LoVo (cell line): ENCODE measurements around the gene TBX21.

Experiments
- DNase-seq: peaks from one replicate; pipeline ENCODE4 v3.0.0-alpha.2; 2016; ENCODE audit warnings: low spot score

The TBX21 gene

DNA sequence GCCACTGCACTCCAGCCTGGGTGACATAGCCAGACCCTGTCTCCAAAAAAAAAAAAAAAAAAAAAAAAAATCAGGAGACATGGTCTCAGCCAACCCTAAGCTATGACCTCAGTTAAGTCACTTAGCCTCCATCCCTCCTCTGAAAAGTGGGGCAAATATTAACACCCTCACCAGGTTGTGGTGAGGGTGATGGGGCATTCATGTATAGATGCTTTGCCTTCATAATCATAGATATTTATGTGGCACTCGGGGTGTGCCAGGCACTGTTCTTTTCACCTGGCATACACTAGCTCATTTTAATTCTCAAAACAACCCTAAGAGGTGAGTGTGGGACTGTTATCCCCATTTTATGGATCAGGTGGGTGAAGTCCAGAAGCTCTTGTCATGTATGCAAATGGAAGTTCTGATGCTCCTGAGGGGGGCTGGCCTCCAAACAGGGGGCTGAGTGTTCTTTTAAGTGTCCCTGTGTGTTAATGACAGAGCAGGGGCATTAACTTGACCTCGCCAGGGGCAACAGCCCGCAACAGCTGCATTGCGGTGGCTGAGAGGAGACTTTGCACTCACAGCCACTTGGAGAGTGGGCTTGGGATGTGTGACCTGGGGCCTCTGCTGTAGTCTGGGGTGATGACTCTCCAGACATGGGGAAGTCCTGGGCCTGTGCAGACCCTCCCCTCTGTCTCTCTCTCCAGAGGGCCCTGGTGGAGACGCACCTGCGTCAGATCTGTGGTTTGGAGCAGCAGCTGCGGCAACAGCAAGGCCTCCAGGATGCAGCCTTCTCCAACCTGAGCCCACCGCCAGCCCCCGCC lies 34.9 kb upstream of the TBX21 start:
- DNase-seq: no peak

DNA sequence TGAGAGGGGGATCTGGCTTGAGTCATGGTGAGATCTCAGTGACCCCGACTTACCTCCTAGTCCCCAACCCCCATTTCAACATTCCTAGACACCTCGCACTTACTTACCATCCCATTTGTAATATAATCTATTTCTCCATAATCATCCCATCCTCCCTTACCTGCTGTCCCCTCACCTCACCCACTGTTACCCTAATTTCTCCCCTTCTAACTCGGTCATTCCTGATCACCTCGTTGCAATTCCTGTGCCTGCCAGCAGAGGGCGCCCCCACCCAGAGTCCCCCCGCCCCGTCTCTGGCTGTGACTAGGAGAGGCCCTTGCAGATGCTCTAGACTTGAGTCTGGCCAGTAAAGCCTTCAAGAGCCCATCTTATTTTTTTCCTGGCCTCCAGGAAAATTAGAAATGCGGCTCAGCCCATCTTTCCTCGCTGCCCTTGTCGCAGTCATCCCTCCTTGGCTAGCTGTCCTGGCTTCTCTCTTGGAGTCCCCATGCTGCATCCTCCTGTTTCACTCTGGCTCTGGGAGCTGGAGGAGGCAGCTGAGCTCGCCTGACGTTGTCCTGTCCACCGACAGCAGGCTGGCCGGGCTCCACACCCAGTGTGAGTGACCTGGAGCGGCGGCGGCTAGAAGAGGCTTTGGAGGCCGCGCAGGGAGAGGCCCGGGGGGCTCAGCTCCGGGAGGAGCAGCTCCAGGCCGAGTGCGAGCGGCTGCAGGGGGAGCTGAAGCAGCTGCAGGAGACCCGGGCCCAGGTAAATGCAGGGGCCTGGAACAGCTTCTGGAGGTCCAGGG lies 34.1 kb upstream of the TBX21 start:
- DNase-seq: peak; percentile 40

DNA sequence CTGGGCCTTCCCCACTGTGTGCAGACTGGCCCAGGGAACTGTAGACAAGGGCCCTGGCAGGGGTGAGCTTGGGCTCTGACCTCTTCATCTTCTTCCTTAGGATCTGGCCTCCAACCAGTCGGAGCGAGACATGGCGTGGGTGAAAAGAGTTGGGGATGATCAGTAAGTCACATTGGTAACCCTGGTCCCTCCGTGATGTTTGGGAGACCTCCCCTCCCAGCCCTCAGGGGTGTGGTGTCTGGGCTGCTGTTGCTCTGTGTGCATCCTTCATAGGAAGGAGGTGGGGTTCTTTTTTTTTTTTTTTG lies 33.5 kb upstream of the TBX21 start:
- DNase-seq: no peak

DNA sequence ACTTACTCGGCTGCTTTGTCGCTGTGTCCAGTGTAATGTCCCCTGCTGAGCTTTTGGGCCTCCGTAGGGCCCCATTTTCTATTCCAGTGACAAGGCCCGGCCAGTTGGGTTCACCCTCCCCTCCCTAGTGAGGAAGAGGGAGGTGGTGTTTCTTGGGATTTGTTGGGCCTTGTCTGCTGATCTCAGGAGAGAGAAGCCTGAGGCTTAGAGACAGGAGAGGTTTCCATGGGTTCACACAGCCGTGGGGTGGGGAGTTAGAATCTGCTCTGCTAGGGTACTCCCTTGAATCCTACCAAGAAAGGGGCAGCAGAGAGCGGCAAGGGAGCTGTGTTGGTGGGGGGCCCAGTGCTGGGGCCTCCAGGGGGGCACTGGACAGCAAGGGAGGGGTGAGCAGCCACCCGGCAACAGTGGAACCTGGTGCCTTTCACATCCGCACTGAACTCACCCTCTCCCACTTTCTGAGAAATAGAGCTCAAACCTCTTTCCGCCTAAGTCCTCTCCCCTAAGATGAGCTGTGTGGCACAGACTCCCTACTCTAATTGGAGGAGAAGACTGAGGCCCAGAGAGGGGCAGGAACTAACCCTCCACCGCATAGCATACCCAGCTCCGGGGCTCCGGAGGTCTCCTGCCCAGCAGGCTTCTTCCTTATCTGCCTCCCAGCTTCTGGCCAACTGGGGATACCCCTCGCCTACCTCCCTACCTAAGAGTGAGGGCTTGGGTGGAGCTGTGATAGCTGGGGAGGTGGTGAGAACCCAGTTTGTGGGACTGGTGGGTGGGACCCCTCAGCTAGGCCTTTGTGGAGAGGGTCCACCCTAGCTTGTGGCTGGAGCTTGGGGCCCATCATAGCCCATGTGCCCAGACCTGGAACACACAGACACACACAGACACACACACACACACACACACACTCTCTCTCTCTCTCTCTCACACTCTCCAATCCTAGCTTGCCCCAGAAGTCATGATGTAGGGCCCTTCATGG lies 32.3 kb upstream of the TBX21 start:
- DNase-seq: no peak

DNA sequence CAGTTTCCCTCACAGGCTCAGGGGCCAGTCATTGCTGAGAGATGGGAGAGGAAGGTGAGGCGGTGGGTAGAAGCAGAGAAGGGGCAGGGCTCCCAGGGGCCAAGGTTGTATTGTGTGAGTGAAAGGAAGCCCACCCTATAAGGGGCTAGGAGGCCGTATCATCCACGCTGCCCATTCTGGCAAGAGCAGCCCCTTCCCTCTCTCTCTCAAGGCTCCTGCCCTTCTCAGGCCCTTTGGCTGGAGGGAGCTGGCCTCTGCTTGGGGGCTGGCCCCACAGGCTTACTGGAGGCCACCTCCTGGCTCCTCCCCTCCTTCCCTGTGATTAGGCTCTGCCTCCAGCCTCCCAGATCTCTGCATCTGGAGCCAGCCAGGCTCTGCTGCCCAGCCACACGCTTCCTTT lies 31.4 kb upstream of the TBX21 start:
- no peak for DNase-seq

DNA sequence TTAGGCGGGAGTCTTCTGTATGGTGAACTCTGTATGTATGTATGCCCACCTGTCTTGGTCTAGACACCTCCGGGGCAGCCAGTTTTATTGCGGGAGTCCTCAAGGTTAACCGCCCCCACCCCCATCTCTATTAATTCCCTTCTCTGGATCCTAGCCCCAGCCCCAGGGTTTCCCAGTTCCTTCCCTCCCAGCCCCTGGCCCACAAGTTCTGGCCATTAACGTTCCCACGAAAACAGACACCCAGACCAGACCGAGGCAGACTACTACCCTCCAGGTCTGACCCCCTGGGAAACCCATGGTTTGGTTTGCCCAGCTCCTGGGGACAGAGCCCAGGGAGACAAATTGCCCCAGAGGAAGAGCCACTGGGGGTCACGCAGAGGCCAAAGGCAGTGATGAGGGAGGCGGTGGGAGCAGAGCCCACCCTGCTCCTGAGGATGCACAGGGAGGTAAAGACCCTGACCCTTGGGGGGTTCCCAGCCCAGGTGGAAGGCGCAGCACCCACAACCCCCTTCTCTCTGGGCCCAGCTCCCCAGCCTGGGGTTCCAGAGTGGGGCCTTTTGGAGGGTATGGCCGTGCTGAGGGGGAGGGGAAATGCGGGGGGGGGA lies 30.5 kb upstream of the TBX21 start:
- no peak for DNase-seq

DNA sequence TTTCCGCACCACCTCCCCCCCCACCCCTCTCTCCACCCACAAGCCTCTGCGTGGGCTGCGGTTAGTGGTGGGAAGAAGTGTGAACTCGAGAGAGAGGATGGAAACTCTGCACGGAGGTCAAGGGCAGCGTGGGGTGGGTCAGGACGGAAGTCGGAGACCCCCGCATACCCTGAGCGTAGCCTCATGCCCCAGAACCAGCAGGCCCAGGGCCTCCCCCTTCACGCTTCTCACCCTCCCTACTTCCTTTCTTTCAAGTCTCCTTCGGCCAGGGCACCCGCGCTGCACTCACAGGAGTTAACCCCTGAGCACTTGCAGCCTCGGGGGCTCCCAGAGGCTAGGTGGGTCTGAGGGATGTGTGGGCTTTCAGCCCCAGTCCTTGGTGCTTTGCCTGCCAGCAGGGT lies 29.8 kb upstream of the TBX21 start:
- no peak for DNase-seq

DNA sequence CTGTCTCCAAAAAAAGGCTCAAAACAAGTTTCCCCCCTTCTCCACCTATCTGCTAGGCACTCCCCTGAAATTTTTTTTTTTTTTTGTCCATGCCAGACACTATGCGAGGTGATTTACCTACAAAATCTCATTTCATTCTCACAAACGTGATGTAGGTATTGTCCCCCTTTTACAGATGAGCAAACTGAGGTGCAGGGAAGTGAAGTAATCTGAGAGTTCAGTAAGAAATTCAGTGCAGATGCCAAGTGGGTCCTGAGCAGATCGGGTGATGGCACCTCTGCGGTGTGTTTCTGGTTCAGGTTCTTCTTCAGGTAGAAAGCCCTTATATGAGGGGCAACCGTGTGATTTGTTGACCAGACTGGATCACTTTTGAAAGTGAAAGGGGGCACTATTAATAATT lies 29.4 kb upstream of the TBX21 start:
- no peak for DNase-seq

DNA sequence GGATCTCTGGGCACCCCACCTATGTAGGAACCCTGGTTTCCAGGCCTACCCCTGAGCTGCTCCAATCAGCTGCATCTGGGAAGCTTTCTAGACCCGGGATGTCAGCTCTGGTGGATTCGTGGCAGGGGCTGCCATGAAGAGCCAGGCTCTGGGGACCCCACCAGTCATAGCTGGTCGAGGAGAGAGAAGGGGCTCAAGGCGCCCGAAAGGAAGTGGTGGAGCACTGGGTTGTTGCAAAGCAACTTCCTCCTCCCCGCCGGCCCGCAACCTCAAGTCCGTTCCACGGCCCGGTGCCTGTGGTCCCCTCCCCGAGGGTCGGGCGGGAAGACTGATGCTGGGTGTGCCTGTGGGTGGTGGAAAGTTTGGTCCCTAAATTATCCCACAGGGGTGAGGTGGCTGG lies 28.9 kb upstream of the TBX21 start:
- DNase-seq: no peak

DNA sequence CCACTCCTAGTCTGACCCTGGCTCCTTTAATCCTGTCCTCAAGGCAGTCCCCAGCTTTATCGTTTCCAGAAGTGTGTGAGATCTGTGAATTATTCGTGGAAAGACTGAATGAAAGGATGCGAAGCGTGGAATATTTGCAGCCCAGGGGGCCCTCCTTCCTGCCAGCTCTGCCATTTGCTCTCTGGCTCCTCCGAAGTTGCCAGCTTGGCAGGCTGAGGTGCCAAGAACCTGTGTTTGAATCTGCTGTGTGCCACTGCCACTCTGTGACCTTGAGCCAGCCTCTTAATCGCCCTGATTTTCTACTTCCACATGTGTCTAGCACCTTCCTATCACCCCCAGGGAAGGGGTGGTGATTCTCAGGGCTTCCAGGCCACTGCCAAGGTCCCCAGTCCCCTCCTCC lies 28.3 kb upstream of the TBX21 start:
- DNase-seq: no peak

DNA sequence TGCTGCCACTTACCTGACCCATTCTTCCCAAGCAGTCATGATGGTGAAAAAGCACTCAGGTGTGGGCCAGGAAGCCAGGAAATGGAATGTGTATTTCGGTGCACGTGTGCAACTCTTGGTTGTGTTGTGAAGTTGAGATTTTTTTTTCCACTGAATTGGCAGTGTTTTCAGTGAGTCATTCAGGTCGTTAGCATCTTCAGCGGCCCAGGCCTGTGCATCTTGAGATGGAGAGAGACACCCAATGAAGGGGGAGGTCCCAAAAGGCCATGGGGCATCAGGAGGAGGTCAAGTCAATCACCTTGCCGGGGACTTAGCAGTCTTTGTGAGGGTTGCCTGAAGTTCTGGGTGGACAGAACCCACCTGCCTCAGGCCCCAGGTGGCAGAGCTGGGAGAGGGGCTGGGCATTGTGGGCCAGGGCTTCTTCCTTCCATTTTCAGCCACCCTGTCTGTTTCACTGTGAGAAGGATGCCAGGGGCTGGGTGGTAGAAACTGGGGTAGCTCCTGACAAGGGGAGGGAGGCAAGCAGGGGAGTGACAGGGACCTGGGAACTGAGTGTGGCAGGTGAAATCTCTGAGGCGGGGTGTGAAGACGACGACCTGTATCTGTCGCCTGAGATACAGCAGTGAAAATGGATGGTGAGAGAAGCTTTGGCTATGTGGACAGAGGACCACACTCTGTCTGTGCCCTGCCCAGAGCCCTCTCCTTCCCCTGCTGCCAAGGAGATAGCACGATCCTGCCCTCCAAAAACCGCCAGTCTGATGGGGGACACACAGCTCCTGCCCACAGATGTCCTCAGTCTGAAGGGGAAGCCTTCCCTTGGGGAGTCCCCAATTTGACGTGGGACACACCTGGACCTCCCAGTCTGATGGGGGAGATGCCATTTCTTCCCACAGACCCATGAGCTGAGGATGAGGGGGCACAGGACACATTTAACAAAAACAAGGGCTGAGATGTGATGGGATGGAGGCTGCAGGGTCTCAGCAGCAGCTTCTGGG lies 27.2 kb upstream of the TBX21 start:
- DNase-seq: no peak

DNA sequence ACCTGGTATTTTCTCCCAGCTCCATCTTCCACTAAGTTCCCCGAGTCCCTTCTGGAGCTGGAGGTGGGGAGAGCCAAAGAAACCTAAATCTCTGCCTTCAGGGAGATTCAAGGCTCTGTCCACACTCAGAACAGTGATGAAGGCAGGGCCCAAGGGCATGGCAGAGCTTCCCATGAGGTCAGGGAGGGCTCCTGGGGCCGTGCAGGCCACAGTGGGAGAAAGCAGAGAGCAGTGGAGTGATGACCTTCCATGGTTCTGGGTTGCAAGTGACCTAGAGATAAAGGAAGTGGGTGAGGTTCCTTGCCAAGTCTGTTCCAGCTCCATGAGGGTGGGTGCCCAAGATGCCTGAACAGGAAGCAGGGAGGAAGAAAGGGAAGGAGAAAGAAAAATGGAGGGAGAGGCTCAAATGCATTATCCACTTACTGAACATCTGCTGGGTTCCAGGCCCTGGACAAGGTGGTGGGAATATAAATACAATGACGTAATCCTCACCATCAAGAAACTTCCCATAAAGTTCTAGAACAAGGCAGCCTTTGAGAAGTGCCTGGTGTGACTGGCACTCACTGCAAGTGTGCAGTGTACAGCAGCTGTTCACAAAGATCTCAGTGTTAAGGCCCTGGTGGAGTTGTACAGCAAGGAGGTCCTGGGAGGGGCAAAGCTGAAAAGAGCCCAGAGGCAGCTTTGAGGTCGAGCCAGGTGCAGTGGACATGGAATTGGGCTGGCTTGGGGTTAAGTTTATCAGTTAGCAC lies 25.8 kb upstream of the TBX21 start:
- no peak for DNase-seq

DNA sequence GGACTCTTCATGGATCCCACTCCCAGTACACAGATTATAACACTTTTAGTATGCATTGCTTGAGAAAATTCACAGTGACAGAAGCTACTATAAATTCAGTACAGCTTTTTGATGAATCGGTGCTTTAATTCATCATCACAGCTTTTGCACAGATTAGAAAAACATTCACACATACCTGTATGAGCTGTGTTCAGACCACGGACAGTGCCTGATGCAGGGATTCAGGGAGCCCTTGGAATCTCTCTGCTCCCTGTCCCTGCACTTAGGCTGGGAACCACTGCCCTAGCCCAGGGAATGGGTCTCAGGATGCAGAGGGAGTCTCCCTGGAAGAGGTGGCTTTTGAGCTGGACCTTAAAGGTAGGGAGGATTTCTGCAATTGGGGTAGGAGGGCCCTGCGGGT lies 25.2 kb upstream of the TBX21 start:
- no peak for DNase-seq

DNA sequence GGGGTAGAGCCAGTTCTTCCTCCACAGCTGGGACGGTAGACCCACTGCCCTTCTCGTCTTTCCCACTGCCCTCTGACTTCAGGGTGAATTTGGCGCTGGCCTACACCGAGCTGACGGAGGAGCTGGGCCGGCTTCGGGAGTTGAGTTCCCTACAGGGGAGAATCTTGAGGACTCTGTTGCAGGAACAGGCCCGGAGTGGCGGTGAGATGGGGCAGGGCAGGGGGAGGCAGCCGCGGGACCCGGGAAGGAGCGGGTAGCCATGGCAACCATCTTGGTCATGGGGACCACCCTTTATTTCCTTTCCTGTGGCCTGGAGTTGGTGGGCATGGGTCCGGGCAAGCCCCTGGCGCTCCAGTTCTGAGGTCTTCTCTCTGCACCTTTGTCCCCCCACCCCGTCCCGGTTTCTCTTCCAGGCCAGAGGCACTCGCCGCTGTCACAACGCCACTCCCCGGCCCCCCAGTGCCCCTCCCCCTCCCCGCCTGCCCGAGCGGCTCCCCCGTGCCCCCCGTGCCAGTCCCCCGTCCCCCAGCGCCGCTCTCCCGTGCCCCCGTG lies 24.6 kb upstream of the TBX21 start:
- no peak for DNase-seq

DNA sequence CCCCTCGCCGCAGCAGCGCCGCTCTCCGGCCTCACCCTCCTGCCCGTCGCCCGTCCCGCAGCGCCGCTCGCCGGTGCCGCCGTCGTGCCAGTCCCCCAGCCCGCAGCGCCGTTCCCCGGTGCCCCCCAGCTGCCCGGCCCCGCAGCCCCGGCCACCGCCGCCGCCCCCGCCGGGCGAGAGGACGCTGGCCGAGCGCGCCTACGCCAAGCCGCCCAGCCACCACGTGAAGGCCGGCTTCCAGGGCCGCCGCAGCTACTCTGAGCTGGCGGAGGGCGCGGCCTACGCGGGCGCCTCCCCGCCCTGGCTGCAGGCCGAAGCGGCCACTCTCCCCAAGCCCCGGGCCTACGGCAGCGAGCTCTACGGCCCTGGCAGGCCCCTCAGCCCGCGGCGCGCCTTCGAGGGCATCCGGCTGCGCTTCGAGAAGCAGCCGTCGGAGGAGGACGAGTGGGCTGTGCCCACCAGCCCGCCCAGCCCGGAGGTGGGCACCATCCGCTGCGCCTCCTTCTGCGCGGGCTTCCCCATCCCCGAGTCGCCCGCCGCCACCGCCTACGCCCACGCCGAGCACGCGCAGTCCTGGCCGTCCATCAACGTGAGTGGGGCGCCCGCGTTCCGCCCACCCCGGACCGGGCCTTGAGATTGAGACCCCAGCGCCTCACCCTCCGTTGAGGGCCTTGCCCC lies 24.0 kb upstream of the TBX21 start:
- no peak for DNase-seq

DNA sequence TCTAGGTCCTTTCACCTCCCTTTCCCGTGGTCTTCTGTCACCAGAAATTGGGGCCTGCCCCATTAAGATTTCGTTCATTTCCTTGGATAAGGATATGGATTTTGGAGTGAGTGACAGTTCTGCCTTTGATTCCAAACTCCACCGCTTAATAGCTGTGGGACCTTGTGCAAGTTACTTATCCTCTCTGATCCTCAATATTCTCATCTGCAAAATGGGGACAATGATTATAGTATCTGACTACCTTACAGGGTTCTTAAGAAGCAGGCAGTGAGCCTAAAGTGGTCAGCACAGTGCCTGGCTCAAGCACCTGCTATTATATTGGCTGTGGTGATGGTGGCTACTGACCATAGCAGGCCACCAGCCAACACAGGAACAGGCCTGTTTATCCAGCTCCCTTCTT lies 23.4 kb upstream of the TBX21 start:
- DNase-seq: no peak

DNA sequence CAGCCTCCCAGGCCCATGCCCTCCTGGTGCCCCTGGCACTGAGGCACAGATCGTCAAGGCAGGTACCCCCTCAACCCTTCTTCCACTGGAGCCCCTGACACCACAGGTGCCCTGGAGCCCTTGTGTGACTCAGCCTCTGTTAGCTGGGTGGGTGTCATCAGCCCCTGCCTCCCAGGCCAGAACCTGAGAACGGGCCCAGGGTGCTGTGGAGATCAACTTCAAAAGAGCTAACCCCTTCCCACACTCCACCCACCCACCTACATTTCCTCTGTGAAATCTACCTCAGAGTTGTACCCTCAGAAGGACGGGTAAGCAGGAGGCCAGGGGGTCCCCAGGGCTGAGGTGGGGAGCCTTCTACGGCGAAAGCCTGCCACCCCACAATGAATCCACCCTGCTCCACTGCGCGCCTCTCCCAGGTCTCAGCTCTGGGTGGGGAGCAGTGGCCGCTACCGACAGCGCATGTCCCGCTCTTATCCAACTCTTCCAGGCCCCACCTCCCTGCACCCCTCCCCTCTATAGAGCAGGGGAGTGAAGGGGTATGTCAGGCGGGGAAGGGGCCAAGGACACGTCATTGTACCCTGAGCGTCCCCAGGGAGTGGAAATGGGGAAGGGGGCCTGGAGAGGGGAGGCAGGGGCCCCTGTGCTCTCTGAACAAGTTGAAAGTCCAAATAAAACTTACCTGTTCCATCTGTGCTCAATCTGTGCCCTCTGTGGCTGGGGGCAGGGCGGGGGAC lies 21.5 kb upstream of the TBX21 start:
- no peak for DNase-seq

DNA sequence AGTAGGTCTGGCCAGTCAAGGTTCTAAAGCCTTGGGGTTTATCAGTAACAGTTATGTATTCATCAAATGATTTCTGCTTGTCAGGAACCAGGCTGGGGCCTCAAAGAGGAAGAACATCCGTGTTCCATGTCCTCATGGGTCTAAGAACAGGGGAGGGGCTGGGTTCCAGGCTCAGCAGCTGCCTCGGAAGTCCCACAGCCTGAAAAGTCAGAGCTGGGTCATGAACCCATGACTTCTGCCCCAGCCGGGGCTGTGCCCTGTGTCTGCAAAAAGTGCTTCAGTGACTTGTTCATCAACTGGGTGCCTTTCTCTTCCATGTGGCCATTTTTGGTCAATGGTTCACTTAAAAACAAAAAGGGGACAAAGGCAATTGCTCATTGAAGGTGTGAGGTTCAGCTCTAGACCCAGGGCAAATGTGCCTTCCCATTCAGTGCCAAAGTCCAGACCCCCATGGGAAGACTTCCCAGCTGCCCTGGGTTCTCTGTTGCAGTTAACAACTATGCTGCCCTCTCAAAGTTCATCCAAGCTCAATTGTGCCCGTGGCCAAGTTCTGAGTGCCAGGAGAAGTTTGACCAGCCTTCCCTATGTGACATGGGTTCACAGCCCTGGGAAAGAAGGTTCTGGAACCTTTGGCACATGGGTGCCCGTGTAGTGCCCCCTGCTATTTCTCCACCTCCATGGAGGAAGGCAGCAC lies 20.6 kb upstream of the TBX21 start:
- DNase-seq: no peak
